Body of pancreas (tissue), 4 donors: ENCODE data around the gene UBE2C. TPM values are rescaled to one million over a fixed set of nuclear protein-coding genes. Genes with fewer than 3 reads are reported as not detected.

Source experiments
- ATAC-seq: fragments of 150-250 bp; one replicate; pipeline ENCODE4 v1.9.1; 2016
- DNase-seq, 4 donors: peaks; one replicate each; pipeline ENCODE4 v3.0.0-alpha.2; 2019
- H3K27ac ChIP-seq, 4 donors: fragments of 200-600 bp; sonication (generic); 1 replicate in 3 of 4; 2 replicates in 1 of 4; pipeline versions ENCODE4 v1.5.1 to v1.6.1; 2016 to 2019; ENCODE audit warnings: mild to moderate bottlenecking in 1 of 4, mixed read lengths in 1 of 4, moderate library complexity in 1 of 4
- H3K27me3 ChIP-seq, 2 donors: fragments of 200-600 bp; sonication (generic); one replicate each; pipeline ENCODE4 v1.6.0; 2016; ENCODE audit warnings: mild to moderate bottlenecking in 1 of 2
- H3K36me3 ChIP-seq, 2 donors: fragments of 200-600 bp; sonication (generic); replicated peaks in 1 of 2; 2 replicates each; pipeline ENCODE4 v1.5.1; 2016; ENCODE audit warnings: low read depth in 2 of 2; ENCODE audit not compliant: insufficient read depth in 1 of 2
- H3K4me1 ChIP-seq: fragments of 200-600 bp; sonication (generic); one replicate; pipeline ENCODE4 v1.6.0; 2016
- H3K4me3 ChIP-seq, 2 donors: fragments of 200-600 bp; sonication (generic); 1 replicate in 1 of 2; 2 replicates in 1 of 2; pipeline ENCODE4 v1.5.1; 2016 to 2019
- H3K9me3 ChIP-seq, 3 donors: fragments of 200-600 bp; sonication (generic); 1 replicate in 2 of 3; 2 replicates in 1 of 3; pipeline ENCODE4 v1.5.1; 2016
- CTCF ChIP-seq, 7 experiments: fragments of 450-650 bp in 4 of 7; fragments of 200-600 bp in 3 of 7; sonication (generic) in 3 of 7; IDR thresholded peaks; one replicate each; pipeline ENCODE4 v1.5.1; 2016 to 2019; ENCODE audit warnings: antibody characterized with exemption in 7 of 7
- POLR2A ChIP-seq, 3 donors: fragments of 450-650 bp; IDR thresholded peaks; one replicate each; pipeline ENCODE4 v1.6.1; 2016; ENCODE audit warnings: antibody characterized with exemption in 3 of 3, mild to moderate bottlenecking in 2 of 3
- WGBS, 2 donors: methylation state at CpG; one replicate each; pipeline ENCODE4 v1.1.5; 2017; 5-methylcytosine and 5-hydroxymethylcytosine counted together
- intact Hi-C: fragments of 100-400 bp; cut with DNase I; formaldehyde crosslinking; loops from one replicate; pipeline ENCODE4 v1.15.1; 2023
- small RNA-seq: library from RNA; depleted of rRNA; stranded (forward); fragments of <200 nt; gene quantifications from one replicate; pipeline ENCODE3, GENCODE V24; 2016
- total RNA-seq, 2 donors: library from RNA; depleted of rRNA; stranded (reverse); fragments of >200 nt; gene quantifications; one replicate each; pipeline ENCODE4 v1.1.0, GENCODE V29; 2016

The UBE2C gene
- total RNA-seq, 2 donors from 2014 or later = not detected

- Histone ChIP-seq H3K4me3 (no peak overlapping the region), H3K9me3 (no peaks in the 10 kb centered on the region), H3K36me3 (no peaks in the 10 kb centered on the region), H3K27ac (no peak overlapping the region), H3K27me3 (no peaks in the 10 kb centered on the region), H3K4me1 (peaks cover 11% of the 10 kb centered on the region)
- intact Hi-C loops = no loop called here
- WGBS, 2 donors = 84 to 91% methylated on average over 7 of the region's 7 CpGs
- peak in 1 of 4 donors; percentile 31 for DNase-seq
- TF ChIP-seq CTCF (IDR thresholded peaks at IDR 0.05) (no peak), POLR2A (IDR thresholded peaks at IDR 0.05) (no peak)
- ATAC-seq = no peak
These were observed 49.0 kb downstream of the UBE2C start for GRCh38 chr20:45861221-45862075.

- intact Hi-C loops = no loop called here
- H3K27ac ChIP-seq = no peak overlapping the region
- H3K27me3 ChIP-seq = no peaks in the 10 kb centered on the region
- DNase-seq = no peak
- H3K4me3 ChIP-seq = no peak overlapping the region
- H3K36me3 ChIP-seq = no peaks in the 10 kb centered on the region
- WGBS, 2 donors = 83 to 86% methylated on average over 7 of the region's 7 CpGs
- no peaks in the 10 kb centered on the region for H3K4me1 ChIP-seq
- TF ChIP-seq CTCF (IDR thresholded peaks at IDR 0.05) (no peak), POLR2A (IDR thresholded peaks at IDR 0.05) (no peak)
- no peaks in the 10 kb centered on the region for H3K9me3 ChIP-seq
- no peak for ATAC-seq
These were observed 51.4 kb downstream of the UBE2C start for GRCh38 chr20:45863543-45864470.

- Histone ChIP-seq H3K36me3 (no peaks in the 10 kb centered on the region), H3K27ac (no peak overlapping the region), H3K27me3 (no peaks in the 10 kb centered on the region), H3K9me3 (no peaks in the 10 kb centered on the region), H3K4me1 (no peaks in the 10 kb centered on the region), H3K4me3 (no peak overlapping the region)
- ATAC-seq (no peak), DNase-seq (no peak)
- TF ChIP-seq POLR2A (IDR thresholded peaks at IDR 0.05) (no peak), CTCF (IDR thresholded peaks at IDR 0.05) (no peak)
- 95 to 96% methylated on average over 5 of the region's 5 CpGs for WGBS, 2 donors
- intact Hi-C loops = no loop called here
These were observed 54.0 kb downstream of the UBE2C start for GRCh38 chr20:45866454-45866853.

Small RNA genes within 50 kb of the gene (small RNA-seq; reads per million reads assigned to genes)
- gene RNU6ATAC38P = not detected

Other genes starting within 250 kb of the UBE2C start
- not detected for gene WFDC8, start 233.4 kb upstream of the UBE2C start, total RNA-seq
- not detected for gene WFDC10A, start 182.9 kb upstream of the UBE2C start, total RNA-seq
- not detected for gene WFDC9, start 181.4 kb upstream of the UBE2C start, total RNA-seq
- gene WFDC11, start 142.4 kb upstream of the UBE2C start, total RNA-seq = not detected
- gene WFDC13, start 110.6 kb upstream of the UBE2C start, total RNA-seq = not detected
- not detected for gene WFDC10B, start 107.6 kb upstream of the UBE2C start, total RNA-seq
- not detected for gene SPINT4, start 90.3 kb upstream of the UBE2C start, total RNA-seq
- gene WFDC3, start 20.8 kb upstream of the UBE2C start, total RNA-seq = not detected
- 10 to 100 TPM; 14.8 to 18.9 TPM for gene DNTTIP1, start 20.7 kb upstream of the UBE2C start, total RNA-seq
- not detected for gene TNNC2, start 14.7 kb downstream of the UBE2C start, total RNA-seq
- gene SNX21, start 21.2 kb downstream of the UBE2C start, total RNA-seq = 10 to 100 TPM; 42.8 to 46.5 TPM
- 10 to 100 TPM; 36.8 to 42.8 TPM for gene ACOT8, start 44.7 kb downstream of the UBE2C start, total RNA-seq
- 1 to 10 TPM; 1.6 to 2.1 TPM for gene ZSWIM3, start 45.0 kb downstream of the UBE2C start, total RNA-seq
- gene ZSWIM1, start 68.6 kb downstream of the UBE2C start, total RNA-seq = 1 to 10 TPM; 5.2 to 7.6 TPM
- 1 to 10 TPM; 1.3 to 2.6 TPM for gene SPATA25, start 75.0 kb downstream of the UBE2C start, total RNA-seq
- 1 to 10 TPM; 3.3 to 5.2 TPM for gene NEURL2, start 78.6 kb downstream of the UBE2C start, total RNA-seq
- 10 to 100 TPM; 41.0 to 43.8 TPM for gene CTSA, start 78.7 kb downstream of the UBE2C start, total RNA-seq
- 100 to 1,000 TPM; 109 to 198 TPM for gene PLTP, start 99.5 kb downstream of the UBE2C start, total RNA-seq
- gene PCIF1, start 122.0 kb downstream of the UBE2C start, total RNA-seq = 10 to 100 TPM; 20.2 to 28.7 TPM
- 10 to 100 TPM; 21.8 to 41.9 TPM for gene ZNF335, start 159.6 kb downstream of the UBE2C start, total RNA-seq
- gene MMP9, start 196.3 kb downstream of the UBE2C start, total RNA-seq = under 1 TPM in 1 of 2 donors, not detected in 1; 0.26 TPM
- not detected for gene SLC12A5, start 216.6 kb downstream of the UBE2C start, total RNA-seq